ENCODE measurements around the gene PPL.

DNA sequence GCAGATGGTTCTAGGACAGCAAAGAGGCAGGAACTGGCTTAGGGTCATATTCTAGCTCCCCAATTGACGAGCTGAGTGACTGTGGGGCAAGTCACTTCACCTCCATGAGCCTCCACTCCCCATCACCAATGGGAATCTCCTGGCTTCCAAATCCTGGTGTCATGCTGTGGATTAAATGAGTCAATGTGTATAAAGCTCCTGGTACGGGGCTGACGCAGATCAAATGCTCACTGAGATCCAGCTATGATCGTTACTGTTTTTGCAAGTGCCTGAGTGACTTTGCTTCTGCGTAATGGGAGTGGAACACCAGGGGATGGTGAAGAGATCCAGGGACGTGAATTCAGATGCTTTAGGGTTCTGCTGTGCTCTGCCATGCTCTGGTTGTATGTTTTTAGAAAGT is 23.6 kb upstream of the PPL start:
- no peak for TF ChIP-seq POLR2A (IDR thresholded peaks at IDR 0.05)
- TF ChIP-seq, protein P1, sequence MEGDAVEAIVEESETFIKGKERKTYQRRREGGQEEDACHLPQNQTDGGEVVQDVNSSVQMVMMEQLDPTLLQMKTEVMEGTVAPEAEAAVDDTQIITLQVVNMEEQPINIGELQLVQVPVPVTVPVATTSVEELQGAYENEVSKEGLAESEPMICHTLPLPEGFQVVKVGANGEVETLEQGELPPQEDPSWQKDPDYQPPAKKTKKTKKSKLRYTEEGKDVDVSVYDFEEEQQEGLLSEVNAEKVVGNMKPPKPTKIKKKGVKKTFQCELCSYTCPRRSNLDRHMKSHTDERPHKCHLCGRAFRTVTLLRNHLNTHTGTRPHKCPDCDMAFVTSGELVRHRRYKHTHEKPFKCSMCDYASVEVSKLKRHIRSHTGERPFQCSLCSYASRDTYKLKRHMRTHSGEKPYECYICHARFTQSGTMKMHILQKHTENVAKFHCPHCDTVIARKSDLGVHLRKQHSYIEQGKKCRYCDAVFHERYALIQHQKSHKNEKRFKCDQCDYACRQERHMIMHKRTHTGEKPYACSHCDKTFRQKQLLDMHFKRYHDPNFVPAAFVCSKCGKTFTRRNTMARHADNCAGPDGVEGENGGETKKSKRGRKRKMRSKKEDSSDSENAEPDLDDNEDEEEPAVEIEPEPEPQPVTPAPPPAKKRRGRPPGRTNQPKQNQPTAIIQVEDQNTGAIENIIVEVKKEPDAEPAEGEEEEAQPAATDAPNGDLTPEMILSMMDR (IDR thresholded peaks at IDR 0.05) = no peak
- TF ChIP-seq EP300 (IDR thresholded peaks at IDR 0.05) = no peak
- no peak for TF ChIP-seq POLR2AphosphoS5 (IDR thresholded peaks at IDR 0.05)

Data from suprapubic skin (tissue), 4 donors.